HG03575 (cell line): Measurements from ENCODE around the gene DNAAF1.

Experiments used
- ATAC-seq: cut with Tn5 transposase; IDR thresholded peaks from one replicate; pipeline ENCODE4 v1.9.1; 2021; ENCODE audit not compliant: unreplicated experiment, insufficient number of reproducible peaks, low FRiP score; ENCODE audit errors: extremely low read depth

The DNAAF1 gene

GRCh38 chr16:84179612-84180320 is 34.7 kb downstream of the DNAAF1 start:
- ATAC-seq, result no peak

- ATAC-seq, result no peak
Observed at GRCh38 chr16:84180519-84181140, 35.5 kb downstream of the DNAAF1 start.

- ATAC-seq, result no peak
Observed at GRCh38 chr16:84181144-84181915, 36.2 kb downstream of the DNAAF1 start.

GRCh38 chr16:84182104-84182503 is 37.0 kb downstream of the DNAAF1 start:
- no peak for ATAC-seq

- ATAC-seq, result no peak
Observed at GRCh38 chr16:84182680-84183571, 37.8 kb downstream of the DNAAF1 start.

GRCh38 chr16:84183572-84183875 is 38.4 kb downstream of the DNAAF1 start:
- ATAC-seq, result no peak

GRCh38 chr16:84183911-84184591 is 38.9 kb downstream of the DNAAF1 start:
- ATAC-seq, result no peak

GRCh38 chr16:84184775-84185174 is 39.7 kb downstream of the DNAAF1 start:
- ATAC-seq, result no peak

GRCh38 chr16:84186685-84187437 is 41.8 kb downstream of the DNAAF1 start, which contains the start of gene TAF1C:
Gene TAF1C (minus strand): TSS chr16:84187057. CDS start chr16:84184988, 2,069 bp downstream.
- no peak for ATAC-seq

- ATAC-seq, result no peak
Observed at GRCh38 chr16:84190731-84191388, 45.8 kb downstream of the DNAAF1 start, which contains the start of gene ADAD2. Gene ADAD2 (plus strand): TSS chr16:84191157. CDS start chr16:84191231, 74 bp downstream.

GRCh38 chr16:84191466-84191865 is 46.4 kb downstream of the DNAAF1 start:
- ATAC-seq, result no peak

GRCh38 chr16:84193480-84193879 is 48.4 kb downstream of the DNAAF1 start:
- no peak for ATAC-seq

- ATAC-seq, result no peak
Observed at GRCh38 chr16:84194018-84194417, 48.9 kb downstream of the DNAAF1 start.

- no peak for ATAC-seq
Observed at GRCh38 chr16:84194470-84195200, 49.5 kb downstream of the DNAAF1 start.

GRCh38 chr16:84195201-84196093 is 50.3 kb downstream of the DNAAF1 start:
- ATAC-seq, result no peak

- ATAC-seq, result no peak
Observed at GRCh38 chr16:84196101-84196500, 51.0 kb downstream of the DNAAF1 start.
